Retina (tissue), 1 donor: Measurements from ENCODE around the gene PPFIA3.
"Not testable (repeated sequence)": the region's sequence is repeated elsewhere in the genome, so short reads cannot be mapped to it uniquely, and the experiment has no call there.

Source experiments
- DNase-seq: peaks from one replicate; pipeline ENCODE4 v3.0.0-alpha.2; 2016

The PPFIA3 gene

DNA sequence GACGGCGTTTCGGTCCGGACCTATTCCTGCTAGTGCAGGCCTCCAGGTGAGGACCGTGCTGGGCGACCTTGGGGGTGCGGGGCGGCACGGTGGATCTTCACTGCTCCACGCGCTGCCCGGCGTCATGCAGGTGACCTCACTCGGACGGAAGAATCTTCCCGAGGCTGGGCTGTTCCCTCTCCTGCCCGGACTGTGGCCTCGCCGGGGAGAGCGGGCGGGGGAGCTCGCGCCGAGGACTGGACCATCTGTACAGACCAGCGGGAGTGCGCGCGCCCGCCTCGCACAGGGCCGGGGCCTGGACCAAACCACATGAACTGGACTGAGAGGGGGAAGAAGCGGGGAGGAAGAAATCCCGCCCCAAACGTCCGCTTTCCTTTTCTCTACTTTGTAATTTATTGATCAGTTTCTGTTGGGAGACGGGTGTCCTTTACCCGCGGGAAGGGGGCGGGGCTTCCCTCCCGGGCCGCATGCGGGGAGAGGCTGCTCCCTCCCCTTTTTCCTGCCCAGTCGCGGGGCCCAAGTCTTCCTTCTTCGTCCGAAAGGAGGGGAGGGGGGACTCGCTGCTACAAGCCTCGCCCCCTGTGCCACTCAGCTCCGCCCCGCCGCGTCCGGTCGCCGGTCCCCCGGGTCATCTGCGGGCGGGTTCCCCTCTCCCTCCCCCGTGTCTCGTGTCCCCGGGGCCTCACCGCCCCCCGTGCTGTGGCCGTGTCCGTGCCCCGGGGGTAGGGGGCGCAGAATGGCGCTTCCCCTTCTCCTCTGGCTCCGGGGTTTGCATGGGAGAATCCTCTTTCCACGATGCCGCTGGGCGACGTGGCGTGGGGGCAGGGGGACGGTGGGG is 31.0 kb downstream of the PPFIA3 start:
- peak; percentile 99 for DNase-seq

GRCh38 chr19:49150944-49151243 is 31.6 kb downstream of the PPFIA3 start:
- DNase-seq = no peak

- peak; percentile 44 for DNase-seq
Observed at GRCh38 chr19:49151267-49152118, 32.1 kb downstream of the PPFIA3 start.

DNA sequence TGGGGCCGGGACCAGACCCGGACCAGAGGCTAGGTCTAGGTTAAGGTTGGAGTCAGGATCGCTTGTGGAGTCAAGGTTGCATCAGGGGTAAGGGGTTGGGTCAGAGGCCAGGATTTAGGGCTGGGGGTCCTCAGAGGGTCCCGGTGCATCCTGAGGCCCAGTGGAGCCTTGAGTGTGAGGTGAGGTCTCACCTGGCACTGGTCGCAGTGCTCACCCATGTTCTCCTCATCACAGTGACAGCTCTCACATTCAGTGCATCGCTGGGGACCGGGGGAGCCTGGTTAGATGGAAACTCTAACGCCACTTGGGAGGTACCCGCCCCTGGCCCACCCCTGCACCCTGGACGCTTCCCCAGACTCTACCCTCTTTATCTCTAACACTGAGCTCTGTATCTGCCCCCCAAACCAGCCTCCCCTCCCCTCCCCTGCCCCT is 32.8 kb downstream of the PPFIA3 start:
- DNase-seq = no peak

GRCh38 chr19:49153167-49153809 is 33.9 kb downstream of the PPFIA3 start:
- no peak for DNase-seq

DNA sequence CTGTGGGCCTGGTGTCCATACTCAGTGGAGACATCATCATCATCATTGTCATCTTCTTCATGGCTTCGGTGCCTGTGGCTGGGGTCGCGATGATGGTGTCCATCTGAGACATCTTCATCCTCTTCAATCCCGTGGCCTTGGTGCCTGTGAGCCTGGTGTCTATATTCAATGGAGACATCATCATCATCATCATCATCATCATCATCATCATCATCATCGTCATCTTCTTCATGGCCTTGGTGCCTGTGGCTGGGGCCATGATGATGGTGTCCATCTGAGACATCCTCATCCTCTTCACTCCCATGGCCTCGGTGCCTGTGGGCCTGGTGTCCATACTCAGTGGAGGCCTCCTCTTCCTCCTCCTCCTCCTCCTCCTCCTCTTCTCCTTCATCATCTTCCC is 34.9 kb downstream of the PPFIA3 start:
- no peak for DNase-seq

- DNase-seq = peak; percentile 66
Observed at GRCh38 chr19:49155005-49155819, 35.9 kb downstream of the PPFIA3 start, which contains the start of gene HRC. HRC (minus strand) TSS chr19:49155396; CDS start chr19:49155237, 159 bp downstream.

DNA sequence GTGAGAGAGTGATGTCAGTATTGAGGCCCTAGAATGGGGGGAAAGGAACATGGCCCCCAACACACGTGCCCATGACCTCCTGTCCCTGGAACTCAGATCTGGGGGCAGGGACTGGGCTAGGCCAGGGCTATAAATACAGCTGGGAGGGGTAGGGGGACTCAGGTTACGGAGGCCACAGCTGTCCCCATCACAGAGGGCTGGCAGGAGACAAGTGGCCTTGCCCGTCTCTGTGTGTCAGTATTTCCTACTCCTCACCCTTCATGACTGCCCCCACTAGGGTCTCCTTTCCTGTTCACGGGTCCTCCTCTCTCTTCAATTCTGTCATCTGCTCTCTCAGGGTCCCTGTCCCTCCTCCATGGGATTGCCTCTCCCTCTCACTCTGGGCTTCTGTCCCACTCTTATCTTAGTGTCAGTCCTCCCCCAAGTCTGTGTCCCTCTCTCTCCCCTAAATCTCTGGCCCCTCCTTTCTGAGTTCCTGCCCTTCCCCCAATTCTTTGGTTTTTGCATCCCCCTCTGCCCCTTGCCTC is 36.5 kb downstream of the PPFIA3 start:
- no peak for DNase-seq

DNA sequence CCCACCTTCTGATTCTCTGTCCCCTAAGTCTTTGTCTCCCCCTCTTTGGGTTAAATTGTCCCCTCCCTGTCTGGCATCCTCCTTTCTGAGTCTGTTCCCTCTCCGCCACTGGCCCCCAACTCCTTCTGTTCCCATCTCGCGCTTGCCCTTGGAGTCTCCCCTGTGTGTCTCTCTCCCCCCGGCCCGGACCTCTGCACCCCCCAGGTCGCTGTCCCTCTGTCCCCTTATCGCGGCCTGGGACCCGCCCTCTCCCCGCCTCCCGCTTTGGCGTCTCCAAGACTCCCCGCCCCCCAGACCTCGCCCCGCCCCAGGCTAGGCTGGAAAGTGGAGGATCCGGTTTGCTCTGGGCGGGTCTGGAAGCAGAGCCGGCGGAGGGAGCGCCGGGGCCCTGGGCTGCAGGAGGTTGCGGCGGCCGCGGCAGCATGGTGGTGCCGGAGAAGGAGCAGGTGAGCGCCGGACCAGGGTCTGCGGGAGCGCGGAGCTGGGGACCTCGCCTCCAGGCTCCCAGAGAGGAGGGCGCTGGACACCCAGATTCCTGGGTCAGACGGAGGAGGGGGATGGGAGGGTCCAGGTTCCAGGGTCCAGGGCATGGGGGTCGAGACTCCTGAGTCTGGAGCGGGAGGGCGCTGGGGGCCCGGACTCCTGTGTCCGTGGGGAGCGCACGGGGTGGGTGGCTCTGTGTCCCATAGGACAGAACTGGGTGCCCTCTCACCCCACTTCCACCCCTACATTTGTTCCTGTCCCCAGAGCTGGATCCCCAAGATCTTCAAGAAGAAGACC is 38.3 kb downstream of the PPFIA3 start, which contains the start of gene TRPM4:
TRPM4 (plus strand) TSS at position 348 of the 780 bp plus-strand sequence; CDS start at position 423, 75 bp downstream.
- peak; percentile 81 for DNase-seq

GRCh38 chr19:49160450-49161189 is 41.3 kb downstream of the PPFIA3 start:
- DNase-seq = no peak

- no peak for DNase-seq
Observed at GRCh38 chr19:49161987-49162386, 42.6 kb downstream of the PPFIA3 start.

- no peak for DNase-seq
Observed at GRCh38 chr19:49165111-49165750, 45.9 kb downstream of the PPFIA3 start.

DNA sequence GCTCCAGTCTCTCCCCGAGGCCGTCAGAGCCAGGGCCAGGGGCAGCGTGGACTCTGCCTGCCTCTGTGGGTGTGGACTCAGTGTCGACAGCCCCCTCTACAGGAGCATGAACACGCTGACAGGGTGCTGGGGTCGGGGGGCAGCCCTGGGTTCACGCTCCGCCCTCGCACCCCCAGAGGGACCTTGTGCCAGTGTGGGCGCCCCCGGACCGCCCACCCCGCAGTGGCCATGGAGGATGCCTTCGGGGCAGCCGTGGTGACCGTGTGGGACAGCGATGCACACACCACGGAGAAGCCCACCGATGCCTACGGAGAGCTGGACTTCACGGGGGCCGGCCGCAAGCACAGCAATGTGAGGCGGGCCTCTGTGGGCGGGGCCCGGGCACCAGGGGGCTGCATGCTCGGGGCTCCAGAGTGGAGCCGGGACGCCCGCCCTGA is 46.5 kb downstream of the PPFIA3 start:
- DNase-seq = peak; percentile 58

DNA sequence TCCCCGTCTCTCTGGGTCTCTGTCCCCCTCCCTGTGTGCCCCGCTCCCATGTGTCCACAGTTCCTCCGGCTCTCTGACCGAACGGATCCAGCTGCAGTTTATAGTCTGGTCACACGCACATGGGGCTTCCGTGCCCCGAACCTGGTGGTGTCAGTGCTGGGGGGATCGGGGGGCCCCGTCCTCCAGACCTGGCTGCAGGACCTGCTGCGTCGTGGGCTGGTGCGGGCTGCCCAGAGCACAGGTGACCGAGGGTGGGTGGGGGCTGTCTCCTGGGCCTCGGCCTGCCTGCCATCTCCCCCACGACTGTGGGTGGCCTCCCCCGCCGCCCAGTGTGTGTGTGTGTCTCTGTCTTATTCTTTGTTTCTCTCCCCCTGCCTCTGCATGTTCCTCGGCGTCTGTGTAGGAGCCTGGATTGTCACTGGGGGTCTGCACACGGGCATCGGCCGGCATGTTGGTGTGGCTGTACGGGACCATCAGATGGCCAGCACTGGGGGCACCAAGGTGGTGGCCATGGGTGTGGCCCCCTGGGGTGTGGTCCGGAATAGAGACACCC is 48.6 kb downstream of the PPFIA3 start:
- no peak for DNase-seq

DNA sequence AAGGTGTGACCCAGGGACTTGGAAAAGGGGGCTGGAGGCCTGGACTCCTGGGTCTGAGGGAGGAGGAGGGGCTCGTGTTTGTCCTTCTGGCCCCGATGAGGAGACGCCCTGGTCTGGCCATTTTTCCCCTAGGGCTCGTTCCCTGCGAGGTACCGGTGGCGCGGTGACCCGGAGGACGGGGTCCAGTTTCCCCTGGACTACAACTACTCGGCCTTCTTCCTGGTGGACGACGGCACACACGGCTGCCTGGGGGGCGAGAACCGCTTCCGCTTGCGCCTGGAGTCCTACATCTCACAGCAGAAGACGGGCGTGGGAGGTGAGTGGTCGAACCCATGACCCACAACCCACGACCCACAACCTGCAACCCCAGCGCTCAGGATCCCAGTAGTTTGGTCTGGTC is 49.1 kb downstream of the PPFIA3 start:
- DNase-seq = no peak

DNA sequence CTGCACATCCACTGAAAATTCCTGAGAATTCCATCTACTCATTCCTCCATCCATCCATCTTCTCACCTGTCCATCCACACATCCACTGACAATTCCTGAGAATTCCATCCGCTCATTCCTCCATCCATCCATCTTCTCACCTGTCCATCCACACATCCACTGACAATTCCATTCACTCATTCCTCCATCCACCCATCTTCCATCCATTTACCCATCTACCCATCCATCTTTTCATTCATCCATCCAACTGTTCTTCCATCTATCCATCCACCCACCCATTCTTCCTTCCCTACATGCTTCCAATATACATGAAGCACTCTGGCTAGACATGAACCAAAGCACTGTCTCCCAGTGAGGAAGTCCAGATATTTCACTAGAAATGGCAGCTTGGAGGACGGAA is 53.9 kb downstream of the PPFIA3 start:
- DNase-seq = no peak

DNA sequence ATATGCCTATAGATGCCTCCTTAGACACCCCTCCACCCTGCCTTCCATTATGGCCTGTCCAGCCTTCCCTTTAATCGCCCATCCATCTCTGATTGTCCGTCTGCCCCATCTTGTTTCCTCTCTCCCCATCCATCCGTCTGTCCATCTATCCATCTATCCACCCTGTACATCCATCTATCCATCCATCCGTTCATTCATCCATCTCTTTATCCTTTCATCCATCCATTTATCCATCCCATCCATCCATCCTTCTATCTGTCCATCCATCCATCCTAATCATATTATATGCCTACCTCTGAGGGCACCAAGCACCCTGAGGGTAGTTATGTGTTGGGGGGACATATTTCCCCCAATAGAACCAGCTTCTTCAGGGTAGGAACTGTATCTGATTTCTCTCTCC is 61.3 kb downstream of the PPFIA3 start:
- no peak for DNase-seq

DNA sequence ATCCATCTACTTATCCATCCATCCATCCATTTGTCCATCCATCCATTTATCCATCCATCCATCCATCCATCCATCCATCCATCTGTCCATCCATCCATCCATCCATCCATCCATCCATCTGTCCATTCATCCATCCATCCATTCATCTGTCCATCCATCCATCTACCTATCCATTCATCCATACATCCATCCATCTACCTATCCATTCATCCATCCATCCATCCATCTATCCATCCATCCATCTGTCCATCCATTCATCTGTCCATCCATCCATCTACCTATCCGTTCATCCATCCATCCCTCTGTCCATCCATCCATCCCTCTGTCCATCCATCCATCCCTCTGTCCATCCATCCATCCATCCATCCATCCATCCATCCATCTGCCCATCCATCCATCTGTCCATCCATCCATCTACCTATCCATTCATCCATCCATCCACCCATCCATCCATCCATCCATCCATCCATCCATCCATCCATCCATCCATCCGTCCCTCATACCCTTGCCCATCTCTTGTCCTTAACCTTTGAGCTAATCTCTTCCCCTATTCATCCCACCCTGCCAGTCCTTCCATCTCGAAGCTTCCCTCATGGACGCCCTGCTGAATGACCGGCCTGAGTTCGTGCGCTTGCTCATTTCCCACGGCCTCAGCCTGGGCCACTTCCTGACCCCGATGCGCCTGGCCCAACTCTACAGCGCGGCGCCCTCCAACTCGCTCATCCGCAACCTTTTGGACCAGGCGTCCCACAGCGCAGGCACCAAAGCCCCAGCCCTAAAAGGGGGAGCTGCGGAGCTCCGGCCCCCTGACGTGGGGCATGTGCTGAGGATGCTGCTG is 62.9 kb downstream of the PPFIA3 start:
- DNase-seq = not testable (repeated sequence)
